Upper lobe of left lung (tissue), 4 donors: ENCODE data around the gene PARP12.

Experiments used
- EP300 ChIP-seq, 4 donors: sonication (generic); formaldehyde crosslinking; IDR thresholded peaks; one replicate each; pipeline ENCODE4 v1.5.1; 2017; ENCODE audit warnings: antibody characterized with exemption in 4 of 4, control low read depth in 2 of 4
- POLR2A ChIP-seq, 4 donors: fragments of 450-650 bp; IDR thresholded peaks; one replicate each; pipeline ENCODE4 v1.5.1; 2016 to 2017; ENCODE audit warnings: antibody characterized with exemption in 4 of 4, mild to moderate bottlenecking in 2 of 4
- POLR2AphosphoS5 ChIP-seq, 2 donors: sonication (generic); formaldehyde crosslinking; IDR thresholded peaks; one replicate each; pipeline ENCODE4 v1.5.1; 2017; ENCODE audit warnings: antibody characterized with exemption in 2 of 2
- TF ChIP-seq, protein P1 (sequence below), 6 experiments: fragments of 450-650 bp in 4 of 6; fragments of 200-600 bp in 2 of 6; sonication (generic) in 2 of 6; IDR thresholded peaks; one replicate each; pipeline ENCODE4 v1.5.1; 2016 to 2019; ENCODE audit warnings: antibody characterized with exemption in 6 of 6

DNA sequence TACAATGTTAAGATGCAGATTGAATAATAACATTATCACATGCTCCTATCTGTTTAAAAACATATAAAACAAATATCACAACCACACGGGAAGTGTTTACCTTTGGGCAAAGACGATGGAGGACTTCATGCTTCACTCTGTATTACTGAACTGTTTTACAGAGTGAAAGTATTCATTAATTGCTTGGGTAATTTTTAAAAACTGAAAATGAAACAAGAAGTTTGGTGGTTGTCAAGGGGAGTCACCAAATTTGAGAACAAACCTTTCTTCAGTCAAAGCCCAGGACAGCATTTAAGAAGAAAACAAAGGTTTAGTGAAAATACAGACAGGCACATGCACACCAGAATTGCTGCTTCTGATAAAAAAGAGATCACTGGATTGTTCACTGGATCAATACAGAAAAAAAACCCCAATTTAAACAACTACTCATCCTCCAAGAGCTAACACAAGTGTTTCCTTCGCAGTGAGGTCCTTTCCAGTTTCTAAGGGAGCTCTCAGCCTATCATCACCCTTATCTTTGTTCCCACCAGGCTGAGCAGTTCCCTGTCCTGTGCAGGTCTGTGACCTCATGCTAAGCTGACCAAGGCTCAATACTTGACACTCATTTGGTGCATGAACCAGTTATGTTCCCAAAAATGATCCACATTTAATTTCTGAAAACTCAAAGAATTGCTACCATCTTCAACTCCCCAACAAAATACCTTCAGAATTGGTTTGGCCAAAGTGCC lies 8.8 kb downstream of the PARP12 start:
- TF ChIP-seq, protein P1, sequence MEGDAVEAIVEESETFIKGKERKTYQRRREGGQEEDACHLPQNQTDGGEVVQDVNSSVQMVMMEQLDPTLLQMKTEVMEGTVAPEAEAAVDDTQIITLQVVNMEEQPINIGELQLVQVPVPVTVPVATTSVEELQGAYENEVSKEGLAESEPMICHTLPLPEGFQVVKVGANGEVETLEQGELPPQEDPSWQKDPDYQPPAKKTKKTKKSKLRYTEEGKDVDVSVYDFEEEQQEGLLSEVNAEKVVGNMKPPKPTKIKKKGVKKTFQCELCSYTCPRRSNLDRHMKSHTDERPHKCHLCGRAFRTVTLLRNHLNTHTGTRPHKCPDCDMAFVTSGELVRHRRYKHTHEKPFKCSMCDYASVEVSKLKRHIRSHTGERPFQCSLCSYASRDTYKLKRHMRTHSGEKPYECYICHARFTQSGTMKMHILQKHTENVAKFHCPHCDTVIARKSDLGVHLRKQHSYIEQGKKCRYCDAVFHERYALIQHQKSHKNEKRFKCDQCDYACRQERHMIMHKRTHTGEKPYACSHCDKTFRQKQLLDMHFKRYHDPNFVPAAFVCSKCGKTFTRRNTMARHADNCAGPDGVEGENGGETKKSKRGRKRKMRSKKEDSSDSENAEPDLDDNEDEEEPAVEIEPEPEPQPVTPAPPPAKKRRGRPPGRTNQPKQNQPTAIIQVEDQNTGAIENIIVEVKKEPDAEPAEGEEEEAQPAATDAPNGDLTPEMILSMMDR (IDR thresholded peaks at IDR 0.05), result no peak
- TF ChIP-seq EP300 (IDR thresholded peaks at IDR 0.05) (no peak), POLR2AphosphoS5 (IDR thresholded peaks at IDR 0.05) (no peak), POLR2A (IDR thresholded peaks at IDR 0.05) (no peak)
